ENCODE data around the gene ADAM22. TPM values are rescaled to one million over a fixed set of nuclear protein-coding genes. Genes with fewer than 3 reads are reported as not detected.

ADAM22 gene
- total RNA-seq, 4 donors from 2014 or later, result 3.6 to 8.6 (median 5.1) TPM

- DNase-seq (ENCODE audit: low spot score in 2 of 2), result no peak
- H3K4me1 ChIP-seq, result peaks cover 0 to 9% (median 0%) of the 10 kb centered on the region in 4 donors
- 48 to 57% methylated on average over 2 of the region's 2 CpGs for WGBS, 2 donors
- TF ChIP-seq POLR2A (IDR thresholded peaks at IDR 0.05) (no peak), CTCF (IDR thresholded peaks at IDR 0.05) (no peak), EP300 (IDR thresholded peaks at IDR 0.05) (no peak)
- H3K27me3 ChIP-seq, result no peaks in the 10 kb centered on the region
- H3K36me3 ChIP-seq, result no peaks in the 10 kb centered on the region
- peaks cover 0 to 5% (median 0%) of the 10 kb centered on the region in 4 donors for H3K9me3 ChIP-seq
- H3K27ac ChIP-seq, result no peak overlapping the region
- no peak overlapping the region for H3K4me3 ChIP-seq
Observed at GRCh38 chr7:88224601-88225275, 290.7 kb downstream of the ADAM22 start.

DNA sequence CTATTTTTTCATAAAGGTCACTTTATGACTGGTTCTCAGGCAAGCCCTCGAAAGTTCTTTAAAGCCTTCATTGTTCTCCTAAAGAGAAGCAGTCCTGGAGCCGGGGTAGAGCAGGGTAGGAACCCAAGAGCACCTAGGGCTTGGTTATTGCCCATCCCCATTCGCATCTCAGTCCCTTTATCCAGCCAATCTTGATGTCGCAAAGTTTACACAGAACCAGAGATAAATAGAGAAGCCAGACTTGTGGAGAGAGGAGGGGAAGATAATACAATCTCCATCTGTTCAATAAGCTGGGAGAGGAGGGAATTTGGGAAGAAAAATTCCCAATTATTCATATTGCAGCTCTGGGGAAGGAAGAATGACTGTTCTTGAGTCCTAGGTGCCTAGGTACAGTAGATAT is 292.1 kb downstream of the ADAM22 start:
- Histone ChIP-seq H3K36me3 (no peaks in the 10 kb centered on the region), H3K27ac (no peak overlapping the region), H3K9me3 (peaks cover 0 to 5% (median 0%) of the 10 kb centered on the region in 4 donors), H3K27me3 (no peaks in the 10 kb centered on the region), H3K4me3 (peak overlapping the region in 1 of 4 donors; percentile 15), H3K4me1 (peaks cover 0 to 3% (median 0%) of the 10 kb centered on the region in 4 donors)
- TF ChIP-seq CTCF (IDR thresholded peaks at IDR 0.05), result no peak
- TF ChIP-seq POLR2A (IDR thresholded peaks at IDR 0.05), result no peak
- no peak for TF ChIP-seq EP300 (IDR thresholded peaks at IDR 0.05)
- WGBS, 2 donors, result 73 to 81% methylated on average over 4 of the region's 4 CpGs
- DNase-seq (ENCODE audit: low spot score in 2 of 2), result no peak

DNA sequence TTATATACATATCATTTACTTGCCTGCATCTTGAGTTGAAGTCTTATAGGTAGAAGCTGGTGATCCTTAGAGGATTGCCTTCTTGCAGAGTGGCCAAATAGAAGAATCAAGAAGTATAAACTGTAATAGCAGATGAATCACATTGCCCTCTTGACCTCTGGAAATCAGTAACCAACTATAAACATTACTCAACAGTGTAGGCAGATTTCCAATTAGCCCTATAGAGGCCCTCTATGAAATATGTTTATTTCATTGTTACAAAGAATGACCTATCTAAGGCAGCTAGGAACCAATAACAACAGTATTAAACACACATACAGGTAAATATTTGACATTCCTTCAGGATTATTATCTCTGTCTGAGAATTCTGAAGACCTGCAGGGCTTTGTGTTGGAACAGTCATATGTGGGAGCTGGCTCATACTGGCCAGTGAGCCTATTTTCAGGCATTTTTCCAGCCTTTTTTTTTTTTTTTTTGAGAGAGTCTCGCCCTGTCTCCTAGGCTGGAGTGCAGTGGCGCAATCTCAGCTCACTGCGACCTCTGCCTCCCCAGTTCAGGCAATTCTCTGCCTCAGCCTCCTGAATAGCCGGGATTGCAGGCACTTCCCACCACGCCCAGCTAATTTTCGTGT is 292.9 kb downstream of the ADAM22 start:
- H3K9me3 ChIP-seq, result peaks cover 0 to 5% (median 0%) of the 10 kb centered on the region in 4 donors
- no peak overlapping the region for H3K27ac ChIP-seq
- no peaks in the 10 kb centered on the region for H3K4me1 ChIP-seq
- DNase-seq (ENCODE audit: low spot score in 2 of 2), result no peak
- H3K36me3 ChIP-seq, result no peaks in the 10 kb centered on the region
- H3K27me3 ChIP-seq, result no peaks in the 10 kb centered on the region
- WGBS, 2 donors, result 82 to 91% methylated on average over 6 of the region's 6 CpGs
- TF ChIP-seq POLR2A (IDR thresholded peaks at IDR 0.05) (no peak), EP300 (IDR thresholded peaks at IDR 0.05) (no peak), CTCF (IDR thresholded peaks at IDR 0.05) (no peak)
- no peak overlapping the region for H3K4me3 ChIP-seq

- Histone ChIP-seq H3K9me3 (peaks cover 0 to 5% (median 0%) of the 10 kb centered on the region in 4 donors), H3K27me3 (no peaks in the 10 kb centered on the region), H3K4me1 (no peaks in the 10 kb centered on the region), H3K36me3 (no peaks in the 10 kb centered on the region), H3K27ac (no peak overlapping the region), H3K4me3 (no peak overlapping the region)
- TF ChIP-seq CTCF (IDR thresholded peaks at IDR 0.05) (no peak), EP300 (IDR thresholded peaks at IDR 0.05) (no peak), POLR2A (IDR thresholded peaks at IDR 0.05) (no peak)
- WGBS, 2 donors, result 96 to 98% methylated on average over 4 of the region's 4 CpGs
- DNase-seq (ENCODE audit: low spot score in 2 of 2), result no peak
Observed at GRCh38 chr7:88229302-88229995, 295.4 kb downstream of the ADAM22 start.

DNA sequence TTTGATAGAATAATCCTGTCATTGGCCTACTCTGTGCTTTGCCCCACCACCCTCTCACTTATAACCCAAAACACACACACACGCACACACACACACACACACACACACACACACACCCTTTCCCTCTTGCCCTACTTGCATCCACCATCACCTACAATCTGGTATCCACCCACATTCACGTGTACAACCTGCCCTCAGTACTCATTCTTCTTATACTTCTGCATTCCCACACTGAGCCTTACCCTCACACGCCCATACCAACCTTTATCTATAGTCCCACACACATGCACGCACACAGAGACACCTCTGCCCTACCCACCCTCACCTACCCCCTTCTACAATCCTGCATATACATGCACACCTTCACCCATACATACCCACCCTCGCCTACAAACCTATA is 296.6 kb downstream of the ADAM22 start:
- Histone ChIP-seq H3K36me3 (no peaks in the 10 kb centered on the region), H3K27ac (no peak overlapping the region), H3K9me3 (peaks cover 0 to 5% (median 0%) of the 10 kb centered on the region in 4 donors), H3K27me3 (no peaks in the 10 kb centered on the region), H3K4me3 (no peak overlapping the region), H3K4me1 (no peaks in the 10 kb centered on the region)
- TF ChIP-seq CTCF (IDR thresholded peaks at IDR 0.05) (no peak), EP300 (IDR thresholded peaks at IDR 0.05) (no peak), POLR2A (IDR thresholded peaks at IDR 0.05) (no peak)
- DNase-seq (ENCODE audit: low spot score in 2 of 2), result no peak
- WGBS, 2 donors, result 86% methylated on average over 5 of the region's 5 CpGs
